ENCODE measurements around the gene NMNAT3. TPM values are rescaled to one million over a fixed set of nuclear protein-coding genes. Genes with fewer than 3 reads are reported as not detected.
"Not testable (repeated sequence)": the region's sequence is repeated elsewhere in the genome, so short reads cannot be mapped to it uniquely, and the experiment has no call there.

The NMNAT3 gene
- polyA plus RNA-seq, 3 donors, result 4.6 to 8.2 (median 5.9) TPM

- whole genome bisulfite sequencing, 3 donors, result 88 to 97% (median 95%) methylated on average over 2 of the region's 2 CpGs
- H3K27ac ChIP-seq (ENCODE audit: low read depth, low read length), result no peak overlapping the region
Measured at GRCh38 chr3:139607257-139608107, 70.3 kb downstream of the NMNAT3 start.

GRCh38 chr3:139602003-139602402 is 75.8 kb downstream of the NMNAT3 start:
- 89 to 98% (median 93%) methylated on average over 1 of the region's 1 CpG for WGBS, 3 donors
- H3K27ac ChIP-seq (ENCODE audit: low read depth, low read length), result no peak overlapping the region

GRCh38 chr3:139601191-139601961 is 76.4 kb downstream of the NMNAT3 start:
- no peak overlapping the region for H3K27ac ChIP-seq (ENCODE audit: low read depth, low read length)
- 80 to 82% (median 81%) methylated on average over 5 of the region's 5 CpGs for WGBS, 3 donors

DNA sequence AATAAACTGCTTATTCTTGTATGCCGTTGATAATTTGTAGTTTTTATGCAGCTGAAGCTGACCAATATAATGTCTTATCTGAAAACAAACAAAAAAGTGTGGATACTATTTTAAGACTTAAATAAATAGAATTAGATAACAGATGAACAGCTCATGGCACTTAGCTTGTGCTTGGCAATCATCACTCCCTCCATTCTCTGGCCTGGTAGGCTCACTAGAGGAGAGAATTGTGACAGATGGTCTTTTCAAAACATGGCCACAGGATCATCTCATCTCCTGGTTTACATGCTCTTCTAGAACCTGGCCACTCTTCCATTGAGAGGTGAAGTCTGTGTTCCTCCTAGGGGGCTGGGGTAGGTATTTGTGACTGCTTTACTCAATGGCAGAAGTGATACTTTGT is 79.8 kb downstream of the NMNAT3 start:
- no peak overlapping the region for H3K27ac ChIP-seq (ENCODE audit: low read depth, low read length)
- 39 to 77% (median 68%) methylated on average over 1 of the region's 1 CpG for WGBS, 3 donors

- 86 to 89% (median 88%) methylated on average over 11 to 18 of the region's 22 CpGs for WGBS, 3 donors
- H3K27ac ChIP-seq (ENCODE audit: low read depth, low read length), result not testable (repeated sequence)
Measured at GRCh38 chr3:139591186-139591585, 86.6 kb downstream of the NMNAT3 start.

DNA sequence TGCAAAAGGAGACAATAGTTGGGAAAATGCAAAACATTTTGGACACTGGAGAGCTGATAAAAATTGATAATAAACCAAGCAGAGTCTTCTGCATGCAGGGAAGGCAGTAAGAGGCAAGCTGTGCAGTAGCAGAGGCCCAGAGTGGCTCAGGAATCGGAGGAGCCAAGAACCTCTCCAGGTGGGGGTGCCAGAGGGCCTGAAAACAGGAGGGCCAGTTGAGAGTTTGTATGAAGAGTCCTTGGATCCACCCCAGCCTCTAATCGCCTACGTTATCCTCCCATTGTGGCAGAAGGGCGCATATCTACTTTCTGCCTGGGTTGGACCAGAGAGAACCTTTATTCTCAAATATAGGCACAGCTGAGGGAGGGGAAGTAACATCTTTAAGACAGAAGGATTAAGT is 89.3 kb downstream of the NMNAT3 start:
- 84 to 91% (median 91%) methylated on average over 4 of the region's 4 CpGs for WGBS, 3 donors
- no peak overlapping the region for H3K27ac ChIP-seq (ENCODE audit: low read depth, low read length)

GRCh38 chr3:139587797-139588196 is 90.0 kb downstream of the NMNAT3 start:
- no peak overlapping the region for H3K27ac ChIP-seq (ENCODE audit: low read depth, low read length)

DNA sequence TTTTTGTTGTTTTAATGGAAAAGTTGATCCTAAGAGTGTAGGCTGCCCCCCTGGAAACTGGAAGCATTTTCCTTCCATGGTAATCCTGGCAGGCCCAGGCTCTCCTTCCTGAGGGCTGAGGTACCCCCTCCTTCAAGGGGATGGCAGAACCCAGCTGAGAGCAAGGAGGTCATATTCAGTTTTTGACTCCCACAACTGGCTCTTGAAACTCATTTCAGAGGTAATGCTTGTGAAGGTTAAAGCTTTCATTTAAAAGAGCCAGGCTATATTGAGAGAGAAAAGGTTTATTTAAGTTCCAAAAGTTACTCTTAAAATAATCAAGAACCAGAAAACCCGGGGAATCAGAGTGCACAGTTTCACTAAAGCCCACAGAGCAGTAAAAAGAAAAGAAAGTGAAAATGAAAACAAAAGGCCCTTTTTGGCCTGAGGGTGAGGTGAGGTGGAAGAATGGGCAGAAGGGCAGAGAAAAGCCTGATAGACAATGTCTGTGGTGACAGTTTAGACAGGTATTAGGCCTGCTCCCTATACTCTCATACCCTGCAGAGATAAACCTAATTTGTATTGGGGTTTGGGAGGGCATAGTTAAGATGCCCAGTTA is 91.3 kb downstream of the NMNAT3 start:
- H3K27ac ChIP-seq (ENCODE audit: low read depth, low read length), result no peak overlapping the region
- 70 to 94% (median 75%) methylated on average over 1 of the region's 1 CpG for WGBS, 3 donors

DNA sequence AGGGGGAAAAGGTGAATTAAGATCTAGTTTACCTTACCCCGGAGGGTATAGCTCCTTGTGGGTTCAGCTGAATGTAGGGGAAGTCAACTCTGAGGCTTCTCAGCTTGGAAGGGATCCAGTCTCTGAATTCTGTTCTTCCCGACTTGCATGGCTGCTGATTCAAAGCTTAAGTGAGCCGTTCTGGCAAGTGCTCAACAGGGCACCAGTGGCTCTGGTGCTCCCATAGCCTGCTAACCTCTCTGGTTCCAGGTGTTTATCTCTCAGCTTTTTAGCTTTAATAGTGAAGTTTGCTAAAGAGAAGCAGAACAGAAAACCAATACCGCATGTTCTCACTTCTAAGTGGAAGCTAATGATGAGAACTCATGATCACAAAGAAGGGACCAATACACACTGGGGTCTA is 92.0 kb downstream of the NMNAT3 start:
- no peak overlapping the region for H3K27ac ChIP-seq (ENCODE audit: low read depth, low read length)
- 74 to 76% (median 74%) methylated on average over 4 of the region's 4 CpGs for WGBS, 3 donors

DNA sequence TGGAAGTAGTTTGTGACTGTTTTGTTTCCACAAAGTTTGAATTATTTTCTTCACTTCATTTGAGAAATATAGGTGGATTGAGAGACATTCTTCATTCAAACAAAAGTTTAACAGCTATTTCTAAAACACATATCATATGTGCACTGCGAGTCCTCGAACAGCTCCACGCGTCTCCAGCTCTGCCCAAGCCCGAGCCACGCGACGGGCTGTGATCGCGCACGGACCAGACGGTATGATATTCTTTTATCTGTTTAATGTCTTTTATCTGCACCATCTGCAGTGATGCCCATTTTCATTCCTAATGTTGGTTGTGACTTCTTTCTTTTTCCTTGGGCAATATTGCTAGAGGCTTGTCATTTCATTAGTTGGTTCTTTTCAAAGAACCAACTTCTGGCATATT is 94.1 kb downstream of the NMNAT3 start:
- not testable (repeated sequence) for H3K27ac ChIP-seq (ENCODE audit: low read depth, low read length)
- WGBS, 3 donors, result 97 to 98% (median 98%) methylated on average over 12 of the region's 12 CpGs

DNA sequence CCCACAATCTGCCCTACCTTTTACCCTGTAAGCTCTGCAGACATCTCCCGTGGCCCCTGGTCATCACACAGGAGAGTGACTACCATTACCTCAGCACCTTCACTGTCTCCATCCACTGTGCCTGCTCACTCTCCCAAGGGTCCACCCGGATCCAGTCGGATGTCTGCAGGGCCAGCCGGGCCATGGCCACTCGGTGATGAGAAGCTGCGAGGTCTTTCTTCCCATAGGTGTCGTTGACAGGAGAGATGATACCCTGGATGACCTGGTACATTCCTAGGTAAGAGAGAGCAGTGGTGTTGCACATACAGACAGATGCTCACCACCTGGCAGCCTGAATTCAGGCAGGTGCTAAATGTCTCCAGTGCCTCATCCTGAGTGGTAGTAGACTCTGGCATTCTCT is 99.0 kb downstream of the NMNAT3 start:
- WGBS, 3 donors, result 84 to 92% (median 91%) methylated on average over 7 of the region's 7 CpGs
- H3K27ac ChIP-seq (ENCODE audit: low read depth, low read length), result no peak overlapping the region

- no peak overlapping the region for H3K27ac ChIP-seq (ENCODE audit: low read depth, low read length)
Measured at GRCh38 chr3:139577909-139578308, 99.9 kb downstream of the NMNAT3 start.

GRCh38 chr3:139577346-139577745 is 100.4 kb downstream of the NMNAT3 start:
- WGBS, 3 donors, result 93 to 99% (median 95%) methylated on average over 2 of the region's 2 CpGs
- no peak overlapping the region for H3K27ac ChIP-seq (ENCODE audit: low read depth, low read length)

- H3K27ac ChIP-seq (ENCODE audit: low read depth, low read length), result no peak overlapping the region
- WGBS, 3 donors, result 14 to 41% (median 16%) methylated on average over 1 of the region's 1 CpG
Measured at GRCh38 chr3:139574026-139574947, 103.5 kb downstream of the NMNAT3 start.

- H3K27ac ChIP-seq (ENCODE audit: low read depth, low read length), result no peak overlapping the region
- WGBS, 3 donors, result 39 to 73% (median 48%) methylated on average over 6 of the region's 6 CpGs
Measured at GRCh38 chr3:139572847-139573672, 104.7 kb downstream of the NMNAT3 start.

GRCh38 chr3:139571711-139572110 is 106.1 kb downstream of the NMNAT3 start:
- 91 to 100% (median 100%) methylated on average over 1 of the region's 1 CpG for WGBS, 3 donors

DNA sequence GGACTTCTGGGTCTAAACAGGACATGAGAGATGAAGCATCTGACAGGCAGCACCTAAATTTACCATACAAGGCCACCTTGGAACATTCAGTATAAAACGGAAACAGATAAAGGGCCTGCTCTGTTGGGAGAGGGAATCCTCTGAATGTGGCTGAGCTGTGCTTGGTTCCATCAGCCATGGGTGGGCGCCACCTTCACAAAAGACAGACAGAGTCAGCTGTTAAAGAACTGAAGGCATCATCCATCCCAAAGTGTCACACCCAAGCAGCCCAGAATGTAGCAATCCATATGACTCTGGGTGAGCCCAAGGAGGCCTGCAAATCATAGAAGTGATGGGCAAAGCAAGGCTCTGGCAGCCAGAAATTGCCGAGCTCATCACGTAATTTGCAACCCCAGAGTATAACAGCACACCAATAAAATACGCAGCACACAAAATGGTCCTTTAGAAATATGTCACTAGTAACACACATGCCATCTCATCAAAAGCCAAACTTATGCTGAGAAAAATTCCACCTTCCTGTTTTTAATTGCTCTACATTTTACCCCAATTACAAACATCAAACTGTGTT is 113.4 kb downstream of the NMNAT3 start:
- WGBS, 3 donors, result 83 to 93% (median 87%) methylated on average over 5 of the region's 5 CpGs
- no peak overlapping the region for H3K27ac ChIP-seq (ENCODE audit: low read depth, low read length)

More at GRCh38 chr3:139571711-139572110, 106.1 kb downstream of the NMNAT3 start:
- H3K27ac ChIP-seq (ENCODE audit: low read depth, low read length), result no peak overlapping the region

Data from adipose tissue (tissue), 3 donors.